Prostate gland (tissue), 2 donors: ENCODE data around the gene USP1. TPM values are rescaled to one million over a fixed set of nuclear protein-coding genes. Genes with fewer than 3 reads are reported as not detected.

ENCODE experiments used
- DNase-seq: peaks from one replicate; pipeline ENCODE4 v3.0.0-alpha.2; 2019; ENCODE audit warnings: low spot score
- H3K27ac ChIP-seq, 2 donors: fragments of 200-600 bp; sonication (generic); 2 replicates each; pipeline ENCODE4 v1.5.1; 2017 to 2019
- H3K27me3 ChIP-seq: fragments of 200-600 bp; sonication (generic); replicated peaks from 2 replicates; pipeline ENCODE4 v1.5.1; 2019; ENCODE audit not compliant: insufficient read depth
- H3K36me3 ChIP-seq, 2 donors: fragments of 200-600 bp; sonication (generic); 1 replicate in 1 of 2; 2 replicates in 1 of 2; pipeline versions ENCODE4 v1.5.1 to v1.8.1; 2017 to 2019
- H3K4me1 ChIP-seq: fragments of 200-600 bp; sonication (generic); replicated peaks from 2 replicates; pipeline ENCODE4 v1.5.1; 2019
- H3K4me3 ChIP-seq, 2 donors: fragments of 200-600 bp; sonication (generic); 2 replicates each; pipeline ENCODE4 v1.5.1; 2017 to 2019
- H3K9me3 ChIP-seq: fragments of 200-600 bp; sonication (generic); 2 replicates; pipeline ENCODE4 v1.5.1; 2017
- CTCF ChIP-seq, 4 experiments: fragments of 200-600 bp in 2 of 4; fragments of 450-650 bp in 2 of 4; sonication (generic) in 2 of 4; IDR thresholded peaks; 1 replicate in 3 of 4; 2 replicates in 1 of 4; pipeline ENCODE4 v1.5.1; 2016 to 2019; ENCODE audit warnings: antibody characterized with exemption in 4 of 4, mild to moderate bottlenecking in 2 of 4, moderate library complexity in 2 of 4
- POLR2A ChIP-seq: fragments of 450-650 bp; IDR thresholded peaks from one replicate; pipeline ENCODE4 v1.6.1; 2016; ENCODE audit warnings: antibody characterized with exemption, mild to moderate bottlenecking
- POLR2AphosphoS5 ChIP-seq: sonication (generic); formaldehyde crosslinking; IDR thresholded peaks from one replicate; pipeline ENCODE4 v1.6.1; 2017; ENCODE audit warnings: antibody characterized with exemption
- WGBS: methylation state at CpG from one replicate; pipeline ENCODE4 v1.1.5; 2018; 5-methylcytosine and 5-hydroxymethylcytosine counted together
- intact Hi-C: fragments of 100-400 bp; cut with DNase I; formaldehyde crosslinking; loops from one replicate; pipeline ENCODE4 v1.14.2; 2022
- total RNA-seq, 2 donors: library from RNA; depleted of rRNA; stranded (reverse); fragments of >200 nt; gene quantifications; one replicate each; pipeline ENCODE4 v1.1.0, GENCODE V29; 2016

Gene USP1
- total RNA-seq, 2 donors from 2014 or later = 26.8 to 30.1 TPM

GRCh38 chr1:62467092-62467491 lies 30.2 kb downstream of the USP1 start:
- no peak for TF ChIP-seq POLR2AphosphoS5
- no peak for TF ChIP-seq POLR2A
- no peak for TF ChIP-seq CTCF (IDR thresholded peaks at IDR 0.05)
- Histone ChIP-seq H3K27ac (no peak overlapping the region), H3K9me3 (no peaks in the 10 kb centered on the region), H3K36me3 (no peaks in the 10 kb centered on the region), H3K27me3 (no peaks in the 10 kb centered on the region), H3K4me3 (no peak overlapping the region), H3K4me1 (no peaks in the 10 kb centered on the region)
- intact Hi-C loops = no loop called here
- DNase-seq = no peak

DNA sequence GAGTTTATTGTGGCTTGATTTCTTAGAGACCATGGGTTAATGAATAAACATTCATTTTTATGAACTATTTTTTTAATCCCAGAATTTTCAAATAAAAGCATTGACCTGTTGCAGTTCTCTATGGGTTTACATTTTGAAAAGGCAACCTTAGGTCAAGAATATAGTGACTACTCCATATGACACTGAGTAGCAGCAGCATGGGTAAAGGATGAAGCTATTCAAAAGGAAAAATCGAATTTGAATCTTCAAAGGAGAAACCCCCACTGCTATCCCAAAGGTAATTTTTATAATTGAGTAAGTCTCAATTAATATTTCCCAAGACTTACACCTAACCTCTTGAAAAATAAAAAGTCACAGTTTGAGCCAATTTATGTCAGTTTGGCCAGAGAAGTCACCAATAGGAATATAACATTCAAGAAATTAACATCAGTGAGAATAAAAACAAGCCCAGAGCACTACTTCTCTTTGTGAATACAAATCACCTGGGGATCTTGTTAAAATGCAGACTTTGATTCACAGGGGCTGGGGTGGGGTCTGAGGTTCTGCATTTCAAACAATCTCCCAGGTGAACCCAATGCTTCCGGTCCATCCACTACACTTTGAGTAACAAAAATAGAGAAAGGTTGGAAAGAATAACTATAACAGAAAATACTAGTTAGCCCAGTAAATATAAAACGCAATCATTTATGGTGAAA lies 39.8 kb downstream of the USP1 start:
- intact Hi-C loops = no loop called here
- H3K36me3 ChIP-seq = no peaks in the 10 kb centered on the region
- no peak overlapping the region for H3K27ac ChIP-seq
- no peaks in the 10 kb centered on the region for H3K9me3 ChIP-seq
- 82% methylated on average over 3 of the region's 3 CpGs for WGBS
- no peak for DNase-seq
- no peak for TF ChIP-seq POLR2AphosphoS5
- TF ChIP-seq CTCF (IDR thresholded peaks at IDR 0.05) = no peak
- TF ChIP-seq POLR2A = no peak
- no peaks in the 10 kb centered on the region for H3K27me3 ChIP-seq
- H3K4me1 ChIP-seq = no peaks in the 10 kb centered on the region
- H3K4me3 ChIP-seq = no peak overlapping the region

DNA sequence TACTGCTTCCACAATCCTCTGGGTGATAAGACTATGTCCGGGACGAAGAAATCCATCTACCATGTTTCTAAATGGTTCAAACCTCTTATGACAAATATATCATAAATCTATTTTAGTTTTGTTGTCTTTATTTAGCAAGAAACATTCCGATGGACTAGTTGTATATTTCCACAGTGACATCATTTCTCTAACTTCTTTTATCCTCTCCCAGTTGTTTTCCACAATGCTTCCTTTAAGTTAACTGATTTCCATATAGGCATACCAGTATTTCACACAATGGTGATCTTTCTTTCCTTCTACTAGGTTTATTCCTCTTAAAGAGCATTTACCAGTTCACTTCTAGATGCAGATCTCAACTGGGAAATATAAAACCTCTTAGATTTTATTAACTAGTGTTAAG lies 44.8 kb downstream of the USP1 start:
- no peaks in the 10 kb centered on the region for H3K27me3 ChIP-seq
- no peak overlapping the region for H3K4me3 ChIP-seq
- no peak for DNase-seq
- H3K4me1 ChIP-seq = no peaks in the 10 kb centered on the region
- no peaks in the 10 kb centered on the region for H3K36me3 ChIP-seq
- intact Hi-C loops = no loop called here
- TF ChIP-seq POLR2AphosphoS5 (no peak), CTCF (IDR thresholded peaks at IDR 0.05) (no peak), POLR2A (no peak)
- H3K27ac ChIP-seq = no peak overlapping the region
- H3K9me3 ChIP-seq = no peaks in the 10 kb centered on the region
- WGBS = 83% methylated on average over 3 of the region's 3 CpGs

DNA sequence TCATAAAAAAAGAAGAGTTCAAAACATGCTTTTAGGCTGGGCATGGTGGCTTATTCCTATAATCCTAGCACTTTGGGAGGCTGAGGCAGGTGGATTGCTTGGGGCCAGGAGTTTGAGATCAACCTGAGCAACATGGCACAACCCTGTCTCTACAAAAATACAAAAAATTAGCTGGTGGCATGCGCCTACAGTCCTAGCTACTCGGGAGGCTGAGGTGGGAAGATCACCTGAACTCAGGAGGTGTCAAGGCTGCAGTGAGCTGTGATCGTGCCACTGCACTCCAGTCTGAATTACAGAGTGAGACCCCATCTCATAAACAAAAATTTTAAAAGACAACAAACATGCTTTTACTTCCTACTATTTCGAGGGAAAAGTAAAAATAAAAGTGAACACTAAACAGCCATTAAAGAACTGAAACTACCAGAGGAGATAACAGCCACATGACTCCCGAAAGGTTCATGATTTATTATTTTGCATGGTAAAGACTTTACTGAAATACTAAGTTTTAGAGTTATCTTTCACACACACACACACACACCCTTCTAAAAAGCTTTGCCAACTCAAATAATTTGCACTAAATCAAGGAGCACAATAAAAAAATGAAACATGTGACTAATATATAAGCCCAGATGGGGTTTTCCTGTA lies 48.1 kb downstream of the USP1 start:
- TF ChIP-seq CTCF (IDR thresholded peaks at IDR 0.05) (no peak), POLR2AphosphoS5 (no peak), POLR2A (no peak)
- no peaks in the 10 kb centered on the region for H3K36me3 ChIP-seq
- no peaks in the 10 kb centered on the region for H3K4me1 ChIP-seq
- WGBS = 80% methylated on average over 5 of the region's 5 CpGs
- H3K27ac ChIP-seq = no peak overlapping the region
- no peak overlapping the region for H3K4me3 ChIP-seq
- intact Hi-C loops = no loop called here
- H3K27me3 ChIP-seq = no peaks in the 10 kb centered on the region
- H3K9me3 ChIP-seq = no peaks in the 10 kb centered on the region
- no peak for DNase-seq

GRCh38 chr1:62487956-62488355 lies 51.1 kb downstream of the USP1 start:
- intact Hi-C loops = no loop called here
- no peaks in the 10 kb centered on the region for H3K9me3 ChIP-seq
- TF ChIP-seq POLR2AphosphoS5 (no peak), CTCF (IDR thresholded peaks at IDR 0.05) (no peak), POLR2A (no peak)
- WGBS = 83% methylated on average over 2 of the region's 2 CpGs
- no peaks in the 10 kb centered on the region for H3K27me3 ChIP-seq
- H3K4me3 ChIP-seq = no peak overlapping the region
- no peak overlapping the region for H3K27ac ChIP-seq
- H3K4me1 ChIP-seq = no peaks in the 10 kb centered on the region
- H3K36me3 ChIP-seq = no peaks in the 10 kb centered on the region
- DNase-seq = no peak
